Panc1 (cell line): ENCODE measurements around the gene PCSK5.

Experiments
- CTCF ChIP-seq: fragments of 450-650 bp; IDR thresholded peaks from 2 replicates; pipeline ENCODE4 v1.5.1; 2017; ENCODE audit warnings: mild to moderate bottlenecking
- REST ChIP-seq, 2 experiments: IDR thresholded peaks; 2 replicates each; pipeline ENCODE4 v1.6.1; 2011 to 2012; ENCODE audit warnings: low read depth in 2 of 2, control low read depth in 1 of 2, low read length in 1 of 2, mild to moderate bottlenecking in 1 of 2, moderate library complexity in 1 of 2; ENCODE audit not compliant: insufficient read depth in 1 of 2
- TCF7L2 ChIP-seq: IDR thresholded peaks from 2 replicates; pipeline ENCODE4 v1.6.1; 2011; ENCODE audit warnings: mild to moderate bottlenecking, low read depth, low read length, inconsistent platforms

DNA sequence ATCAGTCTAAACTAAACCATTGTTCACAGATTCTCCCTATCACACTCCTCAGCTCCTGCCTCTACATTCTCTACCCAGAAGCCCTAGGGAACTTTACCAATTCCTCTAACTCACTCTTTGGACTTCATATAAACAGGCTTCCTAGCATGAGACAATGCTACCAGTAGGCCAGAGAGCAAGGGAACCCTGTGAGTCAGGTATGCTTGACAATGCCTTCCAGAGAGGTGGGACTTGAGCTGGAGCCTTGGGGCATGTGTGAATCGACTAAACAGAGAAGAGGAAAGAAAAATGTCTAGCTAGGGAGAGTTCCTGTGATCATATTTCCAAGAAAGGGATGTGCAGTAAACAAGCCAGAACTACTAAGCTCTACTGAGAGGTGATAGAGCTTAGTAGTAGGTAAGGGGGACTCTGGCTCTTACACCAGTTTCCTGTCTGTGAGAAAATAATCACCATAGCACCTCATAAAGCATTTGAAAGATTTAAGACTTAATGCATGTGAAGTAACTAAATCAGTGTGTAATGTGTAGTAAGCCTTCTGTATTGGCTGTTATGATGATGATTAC, 510.1 kb downstream of the PCSK5 start:
- TF ChIP-seq CTCF (no peak), REST (IDR thresholded peaks at IDR 0.05; ENCODE audit: insufficient read depth in 1 of 2, low read depth in 2 of 2, low read length in 1 of 2) (no peak), TCF7L2 (no peak)
